DMS153 treated with DMSO at 0.1 percent for 48 hours (cell line): ENCODE results near the gene CADM2.
"Not testable (repeated sequence)": the region's sequence is repeated elsewhere in the genome, so short reads cannot be mapped to it uniquely, and the experiment has no call there.

Source experiments
- DNase-seq: peaks from one replicate; lab custom pipeline; 2025; ENCODE audit not compliant: unreplicated experiment; lab: John Stamatoyannopoulos, UW

The CADM2 gene

GRCh38 chr3:85631070-85631469, 672.3 kb downstream of the CADM2 start:
- DNase-seq = no peak

GRCh38 chr3:85632921-85633320, 674.1 kb downstream of the CADM2 start:
- DNase-seq = no peak

- no peak for DNase-seq
These were observed 693.6 kb downstream of the CADM2 start for GRCh38 chr3:85652360-85652759.

GRCh38 chr3:85660451-85660850, 701.7 kb downstream of the CADM2 start:
- no peak for DNase-seq

GRCh38 chr3:85662462-85662861, 703.7 kb downstream of the CADM2 start:
- DNase-seq = no peak

GRCh38 chr3:85667744-85668143, 709.0 kb downstream of the CADM2 start:
- no peak for DNase-seq

GRCh38 chr3:85670634-85671205, 711.9 kb downstream of the CADM2 start:
- no peak for DNase-seq

- no peak for DNase-seq
These were observed 714.0 kb downstream of the CADM2 start for GRCh38 chr3:85672761-85673160.

- DNase-seq = no peak
These were observed 719.9 kb downstream of the CADM2 start for GRCh38 chr3:85678713-85679112.

- DNase-seq = no peak
These were observed 723.1 kb downstream of the CADM2 start for GRCh38 chr3:85681906-85682305.

GRCh38 chr3:85691196-85691595, 732.4 kb downstream of the CADM2 start:
- no peak for DNase-seq

GRCh38 chr3:85697156-85697555, 738.4 kb downstream of the CADM2 start:
- DNase-seq = no peak

- no peak for DNase-seq
These were observed 747.3 kb downstream of the CADM2 start for GRCh38 chr3:85706130-85706529.

GRCh38 chr3:85708325-85708724, 749.5 kb downstream of the CADM2 start:
- DNase-seq = not testable (repeated sequence)

- peak; percentile 17 for DNase-seq
These were observed 750.6 kb downstream of the CADM2 start for GRCh38 chr3:85709346-85709892.

GRCh38 chr3:85710490-85710889, 751.7 kb downstream of the CADM2 start:
- DNase-seq = no peak

- no peak for DNase-seq
These were observed 762.8 kb downstream of the CADM2 start for GRCh38 chr3:85721409-85722145.

- no peak for DNase-seq
These were observed 767.0 kb downstream of the CADM2 start for GRCh38 chr3:85725809-85726208.

GRCh38 chr3:85726241-85726640, 767.5 kb downstream of the CADM2 start:
- no peak for DNase-seq

- no peak for DNase-seq
These were observed 779.1 kb downstream of the CADM2 start for GRCh38 chr3:85737846-85738245.

- DNase-seq = no peak
These were observed 781.8 kb downstream of the CADM2 start for GRCh38 chr3:85740561-85740960.

- no peak for DNase-seq
These were observed 799.7 kb downstream of the CADM2 start for GRCh38 chr3:85758442-85758841.

GRCh38 chr3:85760342-85760741, 801.6 kb downstream of the CADM2 start:
- no peak for DNase-seq
